T-helper 2 cell (primary cell): ENCODE data around the gene NOSTRIN.
"Not testable (repeated sequence)": the region's sequence is repeated elsewhere in the genome, so short reads cannot be mapped to it uniquely, and the experiment has no call there.

ENCODE experiments used
- DNase-seq, 5 experiments: peaks; one replicate each; pipeline versions ENCODE4 v3.0.0 to v3.0.0-alpha.2; 2012 to 2022

Gene NOSTRIN

GRCh38 chr2:168790226-168790902 is 12.1 kb upstream of the NOSTRIN start:
- DNase-seq: no peak

DNA sequence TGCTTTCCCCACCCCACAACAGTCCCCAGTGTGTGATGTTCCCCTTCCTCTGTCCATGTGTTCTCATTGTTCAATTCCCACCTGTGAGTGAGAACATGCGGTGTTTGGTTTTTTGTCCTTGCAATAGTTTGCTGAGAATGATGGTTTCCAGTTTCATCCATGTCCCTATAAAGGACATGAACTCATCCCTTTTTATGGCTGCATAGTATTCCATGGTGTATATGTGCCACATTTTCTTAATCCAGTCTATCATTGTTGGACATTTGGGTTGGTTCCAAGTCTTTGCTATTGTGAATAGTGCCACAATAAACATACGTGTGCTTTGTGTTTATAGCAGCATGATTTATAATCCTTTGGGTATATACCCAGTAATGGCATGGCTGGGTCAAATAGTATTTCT is 11.3 kb upstream of the NOSTRIN start:
- DNase-seq: not testable (repeated sequence)

GRCh38 chr2:168793596-168793995 is 8.8 kb upstream of the NOSTRIN start:
- DNase-seq: no peak

DNA sequence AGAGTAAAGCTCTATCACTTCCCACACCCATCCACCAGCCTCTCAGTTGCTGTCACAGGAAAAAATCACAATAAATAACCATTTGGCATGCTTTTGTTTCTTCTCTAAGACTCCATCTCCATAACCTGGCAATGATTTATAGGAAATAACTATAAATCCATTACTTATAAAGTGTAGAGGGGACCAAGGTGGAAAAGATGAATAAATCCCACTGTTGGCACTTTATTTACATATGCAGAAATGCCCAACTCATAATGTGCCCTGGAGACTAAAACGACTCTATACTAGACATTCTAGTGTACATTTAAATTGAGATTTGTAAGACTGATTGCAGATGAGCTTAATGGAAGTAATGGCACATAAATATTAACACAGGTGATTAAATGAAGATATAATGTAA is 7.5 kb upstream of the NOSTRIN start:
- DNase-seq: no peak

GRCh38 chr2:168796090-168796577 is 6.3 kb upstream of the NOSTRIN start:
- no peak for DNase-seq

DNA sequence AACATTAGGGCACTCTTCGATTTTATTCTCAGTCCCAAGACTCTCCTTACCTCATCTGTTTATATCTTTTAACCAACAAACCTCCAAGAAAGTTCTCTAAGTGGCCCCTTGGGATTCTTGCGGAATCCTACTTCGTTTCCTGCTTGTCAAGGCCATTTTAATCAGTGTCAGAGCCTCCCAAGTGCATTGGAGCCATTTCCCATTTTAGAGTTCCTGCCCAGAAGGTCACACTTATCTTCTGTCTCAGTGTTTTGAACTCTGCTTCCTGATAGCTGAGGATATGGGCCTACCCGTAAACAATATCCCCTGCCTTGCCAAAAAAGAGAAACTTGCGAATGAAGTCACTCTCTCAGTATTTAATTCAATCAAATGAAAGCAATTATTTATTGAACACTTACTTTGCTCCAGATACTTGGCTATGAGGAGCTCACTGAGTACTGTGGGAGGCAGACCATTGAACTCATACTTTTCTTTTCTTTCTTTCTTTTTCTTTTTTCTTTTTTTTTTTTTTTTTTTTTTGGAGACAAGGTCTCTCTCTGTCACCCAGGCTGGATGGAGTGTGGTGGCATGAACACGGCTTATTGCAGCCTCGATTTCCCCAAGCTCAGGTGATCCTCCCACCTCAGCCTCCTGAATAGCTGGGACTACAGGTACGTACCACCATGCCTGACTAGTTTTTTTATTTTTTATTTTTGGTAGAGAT is 5.7 kb upstream of the NOSTRIN start:
- DNase-seq: no peak

DNA sequence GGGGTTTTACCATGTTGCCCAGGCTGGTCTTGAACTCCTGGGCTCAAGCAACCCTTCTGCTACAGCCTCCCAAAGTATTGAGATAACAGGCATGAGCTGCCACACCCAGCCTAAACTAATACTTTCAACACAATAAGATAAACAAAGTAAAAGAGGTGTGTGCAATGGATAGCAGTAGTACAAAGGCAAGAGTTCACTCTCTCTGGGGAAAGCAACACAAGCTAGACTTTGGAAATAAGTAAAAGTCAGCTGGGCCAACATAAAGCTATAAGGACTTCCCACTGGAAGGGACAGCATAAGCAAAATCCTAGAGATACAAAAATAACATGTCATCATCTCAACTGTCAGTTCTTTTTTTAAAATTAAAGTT is 5.2 kb upstream of the NOSTRIN start:
- no peak for DNase-seq

DNA sequence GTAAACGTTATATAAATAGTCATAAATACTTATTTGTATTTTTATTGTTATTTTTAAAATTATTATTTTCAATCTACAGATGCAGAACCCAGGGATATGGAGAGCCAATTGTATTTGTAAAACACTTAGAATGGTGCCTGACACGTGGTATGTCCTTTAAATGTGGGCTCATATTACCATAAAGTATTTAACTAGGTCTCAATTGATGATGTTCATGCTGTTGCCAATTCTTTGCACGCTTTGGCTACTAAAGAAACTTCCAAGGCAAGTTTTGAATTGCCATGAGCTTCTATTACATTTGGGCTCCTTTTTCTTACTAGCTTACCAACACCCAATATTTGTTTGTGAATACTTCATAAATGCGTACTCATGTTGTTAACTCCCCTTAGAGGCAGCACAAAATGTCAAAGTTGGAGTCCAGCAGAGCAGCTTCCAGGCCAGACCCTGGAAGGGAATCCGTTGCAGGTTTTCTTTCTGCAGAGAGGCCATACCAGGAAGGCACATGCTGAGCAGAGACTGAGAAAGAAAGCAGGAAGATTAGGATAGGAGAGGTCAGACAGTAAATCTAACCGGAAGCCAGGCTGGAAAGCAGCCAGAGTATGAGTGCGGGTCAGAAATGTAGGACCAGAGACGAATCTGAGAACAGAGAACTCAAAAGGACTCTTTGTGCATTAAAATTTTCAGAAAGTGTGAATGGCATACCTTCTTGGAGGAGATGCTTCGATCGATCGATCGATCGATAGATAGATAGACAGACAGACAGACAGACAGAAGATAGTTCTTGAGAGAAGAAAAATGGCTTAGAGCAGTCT is 4.2 kb upstream of the NOSTRIN start:
- no peak for DNase-seq

- DNase-seq: no peak
These were observed 3.5 kb upstream of the NOSTRIN start for GRCh38 chr2:168798888-168799410.

- no peak for DNase-seq
These were observed 966 bp upstream of the NOSTRIN start for GRCh38 chr2:168801471-168801870.

DNA sequence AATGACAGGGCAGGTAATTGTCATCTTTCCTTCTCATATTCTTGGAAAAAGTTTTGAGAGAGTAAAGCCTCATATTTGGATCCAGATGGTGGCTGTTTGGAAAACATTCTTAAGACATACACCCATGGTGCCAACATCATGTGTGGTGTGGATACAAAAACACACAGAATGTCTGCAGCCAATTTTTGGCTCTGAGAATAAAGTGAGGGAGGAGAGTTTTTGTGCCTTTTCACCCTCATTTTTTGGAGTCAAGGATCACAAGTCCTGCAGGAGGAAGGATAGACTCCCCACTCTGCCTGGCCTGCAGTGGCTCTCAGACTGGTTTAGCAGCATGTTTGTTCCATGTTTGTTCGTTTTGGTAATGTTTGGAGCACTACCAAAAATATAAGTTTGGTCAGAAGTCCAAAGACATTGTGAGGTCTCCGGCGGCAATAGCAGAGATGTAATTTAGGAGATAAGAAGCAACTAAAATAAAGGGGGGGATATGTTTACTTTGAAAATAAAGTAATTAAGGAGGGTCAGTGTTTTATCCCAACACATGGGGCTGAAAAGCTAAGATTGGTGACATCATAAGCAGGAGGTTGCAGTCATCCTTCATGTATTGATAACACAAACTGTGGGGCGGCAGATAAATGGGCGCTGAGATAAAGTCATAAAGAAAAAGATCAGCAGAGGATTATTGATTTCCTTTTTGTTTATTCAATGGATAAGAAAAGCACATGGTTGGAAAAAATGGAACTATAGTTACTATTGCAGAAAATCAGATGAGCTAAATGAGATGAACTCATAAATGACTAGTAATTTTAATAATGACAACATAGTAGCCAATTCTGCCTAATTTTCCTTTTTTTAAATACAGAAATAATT is 655 bp downstream of the NOSTRIN start:
- DNase-seq: no peak

DNA sequence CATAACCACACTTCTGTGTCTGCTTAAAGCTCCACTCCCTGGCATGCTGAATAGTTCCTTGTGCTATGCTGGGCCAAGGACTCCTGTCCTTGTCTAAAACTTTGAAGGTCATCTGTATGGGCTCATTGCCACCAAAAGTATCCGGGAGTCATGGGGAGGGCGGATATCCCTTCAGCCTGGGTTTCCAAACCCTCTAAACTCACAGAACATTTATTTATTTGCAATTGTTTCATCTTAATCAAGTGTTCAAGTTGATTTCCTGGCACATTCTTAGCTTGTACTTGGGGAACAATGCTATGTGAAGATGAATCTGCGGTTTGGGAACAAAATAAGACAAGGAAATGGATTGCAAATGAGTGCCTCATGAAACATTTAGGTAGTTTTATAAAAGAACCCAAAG is 1.8 kb downstream of the NOSTRIN start:
- DNase-seq: no peak

GRCh38 chr2:168805615-168806014 is 3.2 kb downstream of the NOSTRIN start:
- no peak for DNase-seq

DNA sequence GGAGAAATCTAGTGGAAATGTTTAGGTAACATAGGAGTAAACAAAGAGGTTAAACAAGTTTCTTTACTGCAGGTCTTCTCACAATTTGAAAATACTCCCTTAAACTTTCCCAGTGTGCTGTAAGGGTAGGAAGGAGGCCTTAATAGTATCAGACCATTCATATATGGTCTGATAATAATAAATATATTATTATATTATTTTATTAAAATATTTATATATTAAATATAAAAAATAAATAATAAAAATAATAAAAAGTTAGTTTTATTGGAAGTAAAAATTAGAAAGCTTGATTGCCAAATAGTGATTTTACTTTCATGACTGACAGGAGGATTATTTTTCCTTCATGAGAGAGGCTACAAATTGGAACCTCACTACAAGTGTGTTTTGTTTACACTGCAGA is 7.1 kb downstream of the NOSTRIN start:
- DNase-seq: no peak

GRCh38 chr2:168810235-168810634 is 7.8 kb downstream of the NOSTRIN start:
- DNase-seq: no peak

- no peak for DNase-seq
These were observed 9.3 kb downstream of the NOSTRIN start for GRCh38 chr2:168811696-168812095.

DNA sequence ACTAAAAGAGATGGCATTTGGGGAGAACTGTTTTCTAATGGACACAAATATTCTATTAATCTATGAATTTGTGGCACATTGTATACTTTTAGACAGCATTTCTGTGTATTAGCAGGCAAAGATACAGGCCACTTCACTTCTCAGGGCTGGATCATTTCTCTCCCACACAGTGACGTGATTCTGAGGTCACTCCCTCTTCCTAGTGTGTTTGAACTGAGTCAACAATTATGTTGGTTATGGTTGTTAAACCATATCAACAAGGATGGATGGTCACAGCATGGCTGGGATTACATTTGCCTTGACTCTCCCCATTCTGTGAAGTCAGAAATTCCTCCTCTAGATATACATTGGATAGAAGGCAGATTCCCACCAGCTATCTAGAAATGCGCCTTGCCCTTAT is 11.6 kb downstream of the NOSTRIN start:
- no peak for DNase-seq

- no peak for DNase-seq
These were observed 12.8 kb downstream of the NOSTRIN start for GRCh38 chr2:168814939-168815907.

GRCh38 chr2:168816369-168816768 is 13.9 kb downstream of the NOSTRIN start:
- DNase-seq: no peak

- DNase-seq: peak in 1 of 5 experiments; percentile 46
These were observed 16.7 kb downstream of the NOSTRIN start for GRCh38 chr2:168819050-168819715.
